ENCODE results near the gene PKDCC.
A peak's percentile ranks its signal among the peaks of the same experiment; 100 is the strongest.
"Not testable (repeated sequence)": the region's sequence is repeated elsewhere in the genome, so short reads cannot be mapped to it uniquely, and the experiment has no call there.

PKDCC gene

GRCh38 chr2:42084231-42084671 lies 36.4 kb downstream of the PKDCC start:
- no peak for TF ChIP-seq TAF1 (IDR thresholded peaks at IDR 0.05; ENCODE audit: low read depth, low read length)
- TF ChIP-seq POLR2AphosphoS5 (IDR thresholded peaks at IDR 0.05; ENCODE audit: low read depth, low read length): no peak
- TF ChIP-seq SPI1 (IDR thresholded peaks at IDR 0.05; ENCODE audit: low read depth, low read length): no peak
- TF ChIP-seq POLR2A (IDR thresholded peaks at IDR 0.05; ENCODE audit: low read depth, low read length): no peak
- no peak for TF ChIP-seq PAX5 (IDR thresholded peaks at IDR 0.05; ENCODE audit: insufficient read depth, low read length, severe bottlenecking)
- no peak for TF ChIP-seq POU2F2 (IDR thresholded peaks at IDR 0.05; ENCODE audit: low read depth, low read length)
- DNase-seq (ENCODE audit: insufficient read length, low spot score): no peak
- no peak for FAIRE-seq

- not testable (repeated sequence) for FAIRE-seq; DNase-seq (ENCODE audit: insufficient read length, low spot score)
Observed at GRCh38 chr2:42085070-42085469, 37.2 kb downstream of the PKDCC start.

- no peak for TF ChIP-seq PAX5 (IDR thresholded peaks at IDR 0.05; ENCODE audit: insufficient read depth, low read length, severe bottlenecking)
- no peak for TF ChIP-seq TAF1 (IDR thresholded peaks at IDR 0.05; ENCODE audit: low read depth, low read length)
- DNase-seq (ENCODE audit: insufficient read length, low spot score) (no peak), FAIRE-seq (no peak)
Observed at GRCh38 chr2:42085706-42086487, 38.1 kb downstream of the PKDCC start.

DNA sequence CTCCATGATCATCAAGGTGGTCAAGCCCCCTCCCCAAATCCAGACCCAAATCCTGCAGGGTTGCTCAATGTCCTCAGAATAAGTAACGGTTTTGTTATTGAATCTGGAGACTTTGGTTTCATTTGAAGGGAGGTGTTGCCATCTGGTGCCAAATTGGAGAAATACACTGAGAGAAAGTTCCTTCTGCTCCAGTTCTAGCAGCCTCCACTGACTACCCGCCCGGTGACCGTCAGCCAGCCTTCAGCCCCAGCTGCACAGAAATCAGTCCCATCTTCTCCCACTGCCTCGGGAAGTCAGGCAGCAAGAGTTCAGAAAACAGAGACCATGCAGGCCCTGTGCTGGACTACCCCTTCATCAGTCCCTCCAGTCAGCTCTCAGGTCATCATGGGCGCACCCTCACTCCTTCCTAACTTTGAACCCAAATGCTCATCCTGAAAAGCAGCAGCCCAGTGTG lies 38.7 kb downstream of the PKDCC start:
- TF ChIP-seq PAX5 (IDR thresholded peaks at IDR 0.05; ENCODE audit: insufficient read depth, low read length, severe bottlenecking) (no peak), TAF1 (IDR thresholded peaks at IDR 0.05; ENCODE audit: low read depth, low read length) (no peak), POLR2A (IDR thresholded peaks at IDR 0.05; ENCODE audit: low read depth, low read length) (no peak), POU2F2 (IDR thresholded peaks at IDR 0.05; ENCODE audit: low read depth, low read length) (no peak), SPI1 (IDR thresholded peaks at IDR 0.05; ENCODE audit: low read depth, low read length) (no peak), POLR2AphosphoS5 (IDR thresholded peaks at IDR 0.05; ENCODE audit: low read depth, low read length) (no peak)
- peak; percentile 94 for FAIRE-seq
- DNase-seq (ENCODE audit: insufficient read length, low spot score): peak; percentile 45

DNA sequence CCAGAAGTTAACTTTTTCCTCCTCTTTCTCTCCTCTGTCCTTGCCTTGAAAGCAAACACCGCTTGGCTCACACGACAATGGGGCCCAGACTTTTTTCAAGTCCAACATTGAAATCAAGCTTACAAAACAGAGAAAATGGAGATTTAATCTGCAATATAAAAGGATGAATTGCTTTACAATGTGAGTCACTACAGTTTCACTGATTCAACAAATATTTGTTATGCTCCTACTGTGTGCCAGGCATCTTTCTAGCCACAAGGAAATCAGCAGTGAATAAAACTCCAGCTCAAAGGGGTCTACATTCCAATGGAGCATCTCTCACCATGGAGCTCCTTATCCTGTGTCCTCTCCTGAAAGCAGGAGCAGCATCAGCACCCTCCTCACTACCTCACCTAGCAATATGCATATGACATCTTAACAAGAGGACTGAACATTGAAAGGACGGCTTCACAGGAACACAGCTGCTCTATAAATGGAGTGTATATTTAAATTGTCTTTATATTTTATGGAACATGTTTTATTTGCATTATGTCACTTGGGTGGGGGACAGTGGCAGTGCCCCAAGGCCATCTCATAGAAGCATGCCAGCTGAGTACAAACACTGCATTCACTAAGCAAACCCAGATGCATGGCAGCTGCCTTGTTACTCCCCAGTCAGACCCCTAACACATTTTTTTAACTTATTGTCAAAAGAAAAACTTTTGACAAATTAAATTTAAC lies 39.5 kb downstream of the PKDCC start:
- no peak for DNase-seq (ENCODE audit: insufficient read length, low spot score)
- TF ChIP-seq PAX5 (IDR thresholded peaks at IDR 0.05; ENCODE audit: insufficient read depth, low read length, severe bottlenecking): no peak
- TF ChIP-seq POLR2AphosphoS5 (IDR thresholded peaks at IDR 0.05; ENCODE audit: low read depth, low read length): no peak
- no peak for TF ChIP-seq POU2F2 (IDR thresholded peaks at IDR 0.05; ENCODE audit: low read depth, low read length)
- no peak for TF ChIP-seq SPI1 (IDR thresholded peaks at IDR 0.05; ENCODE audit: low read depth, low read length)
- no peak for TF ChIP-seq TAF1 (IDR thresholded peaks at IDR 0.05; ENCODE audit: low read depth, low read length)
- no peak for TF ChIP-seq POLR2A (IDR thresholded peaks at IDR 0.05; ENCODE audit: low read depth, low read length)
- no peak for FAIRE-seq

- no peak for TF ChIP-seq PAX5 (IDR thresholded peaks at IDR 0.05; ENCODE audit: insufficient read depth, low read length, severe bottlenecking)
- no peak for TF ChIP-seq SPI1 (IDR thresholded peaks at IDR 0.05; ENCODE audit: low read depth, low read length)
- TF ChIP-seq TAF1 (IDR thresholded peaks at IDR 0.05; ENCODE audit: low read depth, low read length): no peak
- no peak for TF ChIP-seq POLR2A (IDR thresholded peaks at IDR 0.05; ENCODE audit: low read depth, low read length)
- no peak for TF ChIP-seq POLR2AphosphoS5 (IDR thresholded peaks at IDR 0.05; ENCODE audit: low read depth, low read length)
- no peak for TF ChIP-seq POU2F2 (IDR thresholded peaks at IDR 0.05; ENCODE audit: low read depth, low read length)
- DNase-seq (ENCODE audit: insufficient read length, low spot score) (no peak), FAIRE-seq (no peak)
Observed at GRCh38 chr2:42087857-42088195, 40.0 kb downstream of the PKDCC start.

- FAIRE-seq (peak; percentile 16), DNase-seq (ENCODE audit: insufficient read length, low spot score) (peak; percentile 60)
- no peak for TF ChIP-seq POLR2AphosphoS5 (IDR thresholded peaks at IDR 0.05; ENCODE audit: low read depth, low read length)
- no peak for TF ChIP-seq PAX5 (IDR thresholded peaks at IDR 0.05; ENCODE audit: insufficient read depth, low read length, severe bottlenecking)
- TF ChIP-seq SPI1 (IDR thresholded peaks at IDR 0.05; ENCODE audit: low read depth, low read length): no peak
- no peak for TF ChIP-seq TAF1 (IDR thresholded peaks at IDR 0.05; ENCODE audit: low read depth, low read length)
- no peak for TF ChIP-seq POLR2A (IDR thresholded peaks at IDR 0.05; ENCODE audit: low read depth, low read length)
- TF ChIP-seq POU2F2 (IDR thresholded peaks at IDR 0.05; ENCODE audit: low read depth, low read length): no peak
Observed at GRCh38 chr2:42089340-42089925, 41.6 kb downstream of the PKDCC start.

DNA sequence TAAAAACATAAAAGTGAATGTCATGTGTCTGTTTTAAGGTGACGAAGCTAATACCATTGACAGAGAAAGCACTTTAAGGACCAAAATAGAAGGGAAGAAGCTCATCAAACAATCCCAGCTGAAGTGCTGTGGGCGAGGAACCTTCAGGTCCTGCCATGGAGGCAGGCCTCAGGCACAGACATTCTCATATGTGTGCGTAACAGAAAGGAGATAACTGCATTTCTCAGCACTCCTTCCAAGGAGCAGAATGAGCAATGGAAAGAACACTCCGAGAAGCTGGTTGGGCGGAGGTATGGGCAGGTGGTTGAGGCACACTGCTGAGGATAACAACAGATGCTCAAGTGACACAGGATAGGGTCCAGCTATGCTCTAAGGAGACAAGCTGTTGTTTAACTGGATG lies 42.4 kb downstream of the PKDCC start:
- no peak for FAIRE-seq
- DNase-seq (ENCODE audit: insufficient read length, low spot score): no peak
- TF ChIP-seq SPI1 (IDR thresholded peaks at IDR 0.05; ENCODE audit: low read depth, low read length): no peak
- no peak for TF ChIP-seq POU2F2 (IDR thresholded peaks at IDR 0.05; ENCODE audit: low read depth, low read length)
- no peak for TF ChIP-seq PAX5 (IDR thresholded peaks at IDR 0.05; ENCODE audit: insufficient read depth, low read length, severe bottlenecking)
- no peak for TF ChIP-seq TAF1 (IDR thresholded peaks at IDR 0.05; ENCODE audit: low read depth, low read length)
- no peak for TF ChIP-seq POLR2AphosphoS5 (IDR thresholded peaks at IDR 0.05; ENCODE audit: low read depth, low read length)
- no peak for TF ChIP-seq POLR2A (IDR thresholded peaks at IDR 0.05; ENCODE audit: low read depth, low read length)

- DNase-seq (ENCODE audit: insufficient read length, low spot score): no peak
- TF ChIP-seq POU2F2 (IDR thresholded peaks at IDR 0.05; ENCODE audit: low read depth, low read length) (no peak), POLR2AphosphoS5 (IDR thresholded peaks at IDR 0.05; ENCODE audit: low read depth, low read length) (no peak), SPI1 (IDR thresholded peaks at IDR 0.05; ENCODE audit: low read depth, low read length) (no peak), POLR2A (IDR thresholded peaks at IDR 0.05; ENCODE audit: low read depth, low read length) (no peak), PAX5 (IDR thresholded peaks at IDR 0.05; ENCODE audit: insufficient read depth, low read length, severe bottlenecking) (no peak), TAF1 (IDR thresholded peaks at IDR 0.05; ENCODE audit: low read depth, low read length) (no peak)
- FAIRE-seq: no peak
Observed at GRCh38 chr2:42091671-42092070, 43.9 kb downstream of the PKDCC start.
